ENCODE measurements around the gene CYBA.

CYBA gene

DNA sequence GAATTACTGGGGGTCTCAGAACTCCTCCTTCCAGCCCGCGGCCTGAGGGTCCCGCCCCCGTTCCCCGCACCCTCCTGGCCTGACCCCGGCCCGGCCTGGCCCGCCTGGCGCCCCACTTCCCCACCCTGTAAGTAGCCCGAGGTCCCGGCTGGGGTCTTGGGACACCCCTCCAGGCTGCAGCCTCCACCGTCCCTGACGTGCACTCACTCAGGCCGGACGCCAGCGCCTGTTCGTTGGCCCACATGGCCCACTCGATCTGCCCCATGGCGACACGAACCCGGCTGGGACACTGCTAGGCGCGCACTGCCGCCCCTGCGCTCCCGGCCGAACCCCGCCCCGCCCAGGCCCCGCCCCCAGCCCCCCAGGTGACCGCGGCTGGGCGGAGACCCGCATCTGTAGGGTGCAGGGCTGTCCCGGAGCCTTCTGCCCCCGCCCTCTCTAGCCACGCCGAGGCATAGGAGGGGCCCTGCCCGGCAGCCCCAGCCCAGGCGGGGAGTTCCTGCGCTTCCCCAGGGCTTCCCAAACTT, at the start of gene CYBA:
Gene CYBA, minus strand, starts transcription at position 305 of the 527 bp plus-strand sequence. Its CDS starts 40 bp downstream, at position 265.
- DNase-seq: peak; percentile 92

DNA sequence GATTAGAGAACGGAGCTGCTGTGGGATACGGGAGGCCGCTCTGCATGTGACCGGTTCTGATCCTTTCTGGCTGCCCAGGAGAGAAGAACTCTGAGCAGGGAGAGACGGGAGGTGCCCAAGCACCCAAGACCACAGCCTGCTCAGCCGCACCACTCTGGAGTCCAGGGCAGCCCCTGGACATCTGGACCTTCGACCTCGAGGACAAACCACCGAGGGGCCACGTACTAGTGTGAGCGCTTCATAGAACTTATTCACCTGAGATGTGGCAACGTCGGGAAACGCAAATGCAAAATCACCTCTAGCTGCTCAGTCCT, 49.4 kb upstream of the CYBA start:
- no peak for DNase-seq

DNA sequence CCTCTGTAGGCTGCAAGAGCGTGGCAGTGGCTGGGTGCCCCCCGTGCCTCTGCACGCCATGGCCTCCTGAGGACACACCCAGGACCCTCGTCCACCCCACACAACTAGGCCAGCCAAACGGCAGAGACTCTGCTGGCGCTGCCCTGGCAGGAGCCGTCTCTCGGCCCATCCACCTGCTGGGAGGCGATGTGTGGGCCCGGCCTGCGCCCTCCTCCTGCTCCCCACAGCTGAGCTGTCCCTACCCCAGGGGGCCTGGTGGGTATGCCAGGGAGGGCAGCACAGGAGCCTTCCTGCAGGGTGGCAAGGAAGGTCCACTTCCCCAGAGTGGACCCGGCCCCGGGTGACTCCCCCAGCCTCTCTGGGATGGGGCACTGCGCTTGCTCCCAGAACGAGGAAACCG, 48.3 kb upstream of the CYBA start:
- DNase-seq: no peak

DNA sequence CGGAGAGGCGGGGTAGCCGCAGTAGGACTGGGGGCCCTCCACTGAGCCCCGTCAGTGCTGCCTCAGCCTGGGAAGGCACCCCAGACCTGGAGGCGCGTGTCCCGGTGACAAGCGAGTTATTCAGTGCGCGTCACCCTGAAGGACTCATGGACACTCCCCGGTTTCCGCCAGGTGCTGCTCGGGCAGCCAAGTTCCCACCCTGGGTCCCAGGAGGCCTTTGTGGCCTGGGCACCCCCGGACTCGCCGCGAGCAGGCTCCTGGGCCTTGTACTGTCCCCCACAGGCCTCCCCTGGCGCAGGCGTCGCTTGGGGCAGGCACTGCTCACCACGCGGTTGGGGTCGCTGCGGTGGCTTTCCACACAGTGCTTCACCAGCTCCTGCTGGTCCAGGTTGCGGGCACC, 47.8 kb upstream of the CYBA start:
- no peak for DNase-seq

DNA sequence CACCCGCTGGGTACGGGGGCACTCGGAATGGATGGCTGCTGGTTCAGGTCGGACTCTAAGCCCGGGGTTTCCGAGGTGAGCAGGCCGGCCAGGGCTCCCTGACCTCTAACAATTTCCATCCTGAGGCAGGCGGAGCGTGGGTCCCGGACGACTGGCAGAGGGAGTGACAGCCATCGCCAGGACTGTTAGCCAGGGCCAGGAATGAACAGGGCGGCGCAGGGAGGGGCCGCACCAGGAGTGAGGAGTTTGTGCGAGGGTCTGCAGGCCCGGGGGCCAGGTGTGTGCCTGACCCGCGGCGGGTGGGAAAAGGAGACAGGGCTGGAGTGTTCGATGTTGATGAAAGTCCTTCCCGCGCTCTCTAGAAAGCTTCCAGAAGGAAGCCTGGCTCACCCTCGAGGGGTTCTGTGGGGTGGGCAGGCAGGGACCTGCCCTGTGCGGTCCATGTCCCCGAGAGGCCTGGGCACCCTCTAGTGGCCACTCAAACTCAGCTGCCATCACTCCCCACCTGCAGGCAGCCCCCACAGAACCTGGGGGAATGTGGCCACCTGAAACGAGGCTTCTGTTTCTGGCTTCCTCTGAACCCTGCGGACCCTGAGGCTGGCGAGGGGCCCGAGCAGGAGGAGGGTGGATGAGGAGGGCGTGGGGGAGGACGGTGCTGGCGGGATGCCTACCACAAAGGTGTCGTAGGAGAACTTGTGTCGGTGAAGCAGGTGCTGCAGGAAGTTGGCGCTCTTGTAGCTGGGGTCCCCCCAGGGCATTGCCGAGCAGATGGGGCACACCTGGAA, 47.2 kb upstream of the CYBA start:
- no peak for DNase-seq

DNA sequence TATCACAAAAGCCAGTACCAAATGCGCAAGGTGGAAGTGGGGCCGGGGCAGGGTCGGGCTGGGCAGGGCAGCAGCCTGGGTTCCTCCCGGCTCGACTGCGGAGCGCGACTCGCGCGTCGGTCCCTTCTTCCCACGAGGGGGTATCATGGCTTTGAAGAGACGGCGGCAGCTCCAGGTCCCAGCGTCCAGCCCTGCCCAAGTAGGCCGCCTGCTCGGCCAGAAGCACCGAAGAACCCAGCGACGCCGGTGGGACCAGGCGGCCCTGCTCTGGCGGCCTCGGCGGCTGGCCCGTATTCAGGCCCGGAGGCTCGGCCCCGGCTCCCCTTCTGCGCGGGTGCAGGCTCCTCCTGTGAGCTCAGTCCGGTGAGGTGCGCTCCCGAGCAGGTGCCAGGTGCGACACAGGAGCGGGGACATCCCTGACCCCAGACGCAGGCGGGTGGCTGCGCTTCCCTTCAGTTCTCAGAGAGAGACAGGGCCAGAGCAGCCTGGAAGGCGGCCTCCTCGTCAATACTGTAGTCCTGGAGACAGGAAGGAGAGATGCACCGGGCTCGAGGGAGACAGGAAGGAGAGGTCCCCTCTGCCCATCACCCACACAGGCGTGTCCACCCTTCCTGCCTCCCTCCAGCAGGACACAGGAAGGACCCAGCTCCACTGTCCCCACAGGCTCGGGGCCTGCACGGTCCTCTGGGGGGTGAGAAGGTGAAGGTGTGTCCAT, 46.4 kb upstream of the CYBA start:
- DNase-seq: no peak

DNA sequence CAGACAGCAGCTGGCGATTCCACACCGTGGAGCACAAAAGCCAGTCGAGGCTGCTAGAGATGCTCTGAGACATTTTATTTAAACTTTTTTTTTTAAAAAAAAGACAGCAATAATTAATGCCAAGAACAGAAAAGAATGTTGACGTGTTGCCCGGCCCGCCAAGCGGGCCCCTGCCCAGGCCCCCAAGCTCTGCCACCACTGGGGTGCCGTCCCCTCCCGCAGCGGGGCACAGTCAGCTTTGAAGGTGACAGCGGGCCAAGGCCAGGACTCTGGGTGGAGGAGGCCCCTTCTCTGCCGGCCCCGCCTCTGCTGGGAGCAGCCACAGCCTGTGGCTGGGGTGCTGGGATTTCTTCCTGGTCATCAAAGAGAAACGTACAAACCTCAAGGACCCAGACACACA, 45.6 kb upstream of the CYBA start:
- DNase-seq: no peak

DNA sequence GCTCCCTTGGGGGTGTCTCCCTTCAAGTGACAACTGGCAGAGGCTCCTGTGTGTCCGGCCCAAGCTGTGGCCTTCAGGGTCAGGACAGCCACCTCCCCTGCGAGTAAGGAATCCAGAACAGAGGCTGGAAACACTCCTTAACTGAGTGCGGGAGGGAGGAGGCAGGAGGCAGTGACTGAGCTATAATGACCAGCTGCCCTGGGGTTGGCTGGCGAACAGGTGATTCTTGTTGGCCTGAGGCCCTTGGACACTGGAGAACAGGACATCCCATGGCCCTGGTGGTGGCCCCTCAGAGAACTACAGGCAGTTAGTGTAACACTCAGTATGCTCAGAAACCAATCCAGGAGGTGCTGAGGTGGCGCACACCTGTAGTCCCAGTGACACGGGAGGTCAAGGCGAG, 44.9 kb upstream of the CYBA start:
- no peak for DNase-seq

DNA sequence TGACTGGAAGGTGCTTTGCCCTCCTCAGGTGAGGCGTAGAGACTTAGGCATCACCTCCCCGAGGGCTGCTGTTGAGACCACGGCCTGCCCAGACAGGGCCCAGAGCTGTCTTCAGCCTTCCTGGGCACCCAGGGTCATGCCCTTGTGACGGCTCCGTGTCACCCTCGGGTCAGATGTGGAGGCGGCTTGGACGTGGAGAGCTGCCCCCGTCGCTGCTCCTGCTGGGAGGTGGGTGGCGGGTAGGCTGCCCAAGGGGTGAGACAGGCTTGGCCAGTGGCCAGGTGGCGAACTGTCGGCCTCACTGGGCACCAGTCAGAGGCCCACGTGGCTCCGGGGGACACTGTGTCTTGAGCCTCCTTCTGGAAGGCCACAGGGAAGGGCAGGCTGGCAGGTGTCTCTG, 44.4 kb upstream of the CYBA start:
- DNase-seq: no peak

DNA sequence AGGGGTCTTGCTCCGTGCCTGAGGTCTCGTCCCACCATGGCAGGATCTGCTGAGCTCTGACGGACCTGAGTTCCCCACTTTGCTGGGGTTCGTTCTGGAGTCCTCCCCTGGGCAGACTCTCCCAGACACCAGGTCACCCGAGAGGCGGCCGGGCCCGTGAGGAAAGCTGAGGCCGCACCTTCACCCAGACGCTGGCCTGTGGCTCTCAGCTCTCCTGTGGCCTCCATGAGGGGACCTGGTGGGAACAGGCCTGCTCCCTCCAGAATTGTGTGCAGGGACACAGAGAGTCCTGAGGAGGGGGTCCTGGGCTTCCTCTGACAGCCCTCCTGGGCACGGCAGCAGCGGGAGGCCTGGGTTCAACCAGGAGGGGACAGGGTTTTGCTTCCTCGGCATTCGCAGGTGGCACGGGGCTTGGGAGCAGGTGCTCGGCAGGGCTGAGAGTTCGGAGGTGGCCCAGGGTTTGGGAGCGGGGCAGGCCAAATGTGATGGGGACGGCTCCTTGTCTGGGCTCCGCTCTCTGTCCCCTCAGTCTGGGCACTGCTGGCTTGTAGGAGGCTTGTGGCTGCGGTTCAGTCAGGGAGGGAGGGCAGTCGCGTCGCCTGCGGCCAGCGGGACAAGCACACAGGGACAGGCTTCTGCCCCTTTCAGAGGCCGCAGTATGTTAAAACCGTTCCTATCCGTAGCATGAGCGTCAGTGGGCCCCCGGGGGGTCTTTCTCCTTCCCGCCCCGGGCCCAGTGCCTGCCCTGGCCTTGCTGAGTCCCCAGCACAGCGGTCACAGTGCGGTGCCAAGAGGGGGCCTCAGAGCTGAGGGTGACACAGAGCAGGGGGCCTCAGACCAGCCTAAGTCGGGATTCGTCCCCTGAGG, 43.6 kb upstream of the CYBA start:
- no peak for DNase-seq

DNA sequence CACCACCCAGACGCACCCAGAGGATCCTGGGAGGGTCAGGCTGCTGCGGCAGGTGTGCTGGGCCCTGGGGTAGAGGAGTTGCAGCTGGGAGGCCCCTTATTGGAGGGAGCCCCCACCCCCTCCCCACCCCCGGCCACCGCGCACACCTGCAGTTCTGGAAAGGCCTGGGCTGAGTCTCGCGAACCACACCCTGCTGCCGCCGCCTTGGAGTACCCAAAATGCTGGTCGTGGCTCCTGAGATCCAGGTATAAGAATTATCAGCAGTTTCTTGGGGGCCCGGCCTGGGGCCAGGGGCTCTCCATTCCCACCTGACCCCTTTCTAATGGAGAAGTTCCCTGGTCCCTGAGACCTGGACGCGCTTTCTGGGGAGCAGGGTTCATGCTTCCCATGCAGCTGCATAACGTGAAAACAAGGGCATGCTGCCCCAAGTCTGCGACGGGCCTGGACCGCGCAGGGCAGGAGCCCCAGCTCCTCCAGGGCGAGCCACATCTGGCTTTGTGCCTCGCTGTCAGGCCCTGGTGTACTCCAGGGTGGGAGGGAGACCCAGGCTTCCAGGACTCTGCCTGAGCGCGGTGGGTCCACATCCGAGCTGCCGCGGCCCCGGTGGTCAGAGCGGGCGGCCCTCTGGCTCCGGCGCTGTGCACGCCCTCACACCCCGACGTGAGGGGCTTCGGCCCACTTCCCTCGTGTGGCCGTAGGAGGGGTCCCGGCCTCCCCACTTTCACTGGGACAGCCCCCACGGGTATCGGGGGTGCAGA, 42.7 kb upstream of the CYBA start:
- DNase-seq: no peak

DNA sequence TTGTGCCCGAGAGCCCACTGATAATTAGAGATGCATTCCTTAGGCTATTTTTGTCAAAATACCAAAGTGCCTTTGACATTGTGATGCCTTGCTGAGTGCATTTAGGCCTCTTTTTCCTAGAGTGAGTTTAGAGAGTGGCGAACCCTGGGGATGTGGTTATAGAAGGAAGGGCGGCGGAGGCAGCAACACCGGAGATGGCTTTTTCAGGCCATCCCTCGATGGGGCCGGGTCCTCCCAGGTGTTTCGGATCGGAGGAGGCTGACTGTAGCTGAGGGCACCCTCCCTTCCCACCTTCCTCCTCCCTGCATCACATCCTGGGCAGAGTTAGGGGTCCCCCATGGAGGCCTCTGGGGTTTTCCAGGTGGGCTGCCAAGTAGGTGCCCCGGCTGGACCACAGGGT, 42.0 kb upstream of the CYBA start:
- no peak for DNase-seq

DNA sequence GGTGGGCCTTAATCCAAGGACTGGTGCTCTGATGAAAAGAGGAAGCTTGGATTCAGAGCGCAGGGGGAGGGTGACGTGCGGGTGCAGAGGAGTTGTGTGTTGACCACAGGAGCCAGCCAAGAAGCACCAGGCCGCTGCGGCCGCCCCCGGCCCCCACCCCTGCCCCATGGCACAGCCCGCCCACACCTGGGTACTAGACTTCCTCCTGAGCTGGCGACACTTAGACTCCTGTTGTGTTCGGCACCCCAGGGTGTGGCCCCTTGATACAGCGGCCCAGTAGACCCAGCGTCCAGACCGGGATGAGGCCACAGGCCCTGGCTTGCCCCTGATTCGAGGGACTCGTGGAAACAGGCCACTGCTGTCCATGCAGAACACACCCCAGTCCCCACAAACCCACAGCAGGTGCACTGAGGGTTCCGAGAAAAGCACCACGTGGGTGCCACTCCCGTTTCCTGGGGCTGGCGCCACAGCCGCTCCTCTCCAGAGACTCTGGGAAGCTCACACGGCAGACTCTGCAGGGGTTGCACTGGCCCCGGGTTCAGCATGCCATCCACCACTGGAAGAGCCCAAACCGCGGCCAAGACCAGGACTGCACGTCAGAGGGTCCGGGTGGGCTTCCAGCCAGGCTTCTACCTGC, 41.2 kb upstream of the CYBA start:
- peak; percentile 76 for DNase-seq

DNA sequence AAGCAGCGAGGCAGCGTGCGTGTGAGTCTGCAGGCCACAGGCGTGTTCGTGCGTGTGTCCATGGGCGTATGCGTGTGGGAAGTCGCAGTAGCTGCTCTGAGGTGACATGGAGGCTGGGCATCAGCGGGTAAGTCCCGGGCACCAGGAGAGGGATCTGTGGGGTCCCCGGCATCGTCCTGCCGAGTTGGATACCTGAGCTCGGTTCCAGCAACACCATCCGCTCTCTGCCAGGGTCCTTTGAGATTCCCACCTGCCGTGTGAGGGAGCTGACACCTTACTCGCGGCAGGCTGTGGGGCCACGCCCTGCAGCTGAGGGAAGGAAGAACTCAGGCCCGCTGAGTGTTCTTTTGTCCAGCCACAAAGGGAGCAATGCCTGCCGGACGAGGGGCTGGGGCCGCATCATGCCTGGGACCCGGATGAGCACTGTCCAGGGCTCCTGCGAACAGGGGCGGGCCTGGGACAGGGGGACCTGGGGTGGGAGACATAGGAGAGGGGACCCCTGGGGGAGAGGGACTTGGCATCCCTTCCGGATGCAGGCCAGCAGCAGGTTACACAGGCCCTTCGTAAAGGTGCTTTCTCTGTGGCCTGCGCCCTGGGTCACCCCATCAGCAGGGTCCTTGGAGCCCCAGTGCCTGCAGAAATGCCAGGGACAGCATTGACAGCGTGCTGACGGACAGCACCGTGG, 40.4 kb upstream of the CYBA start:
- DNase-seq: no peak

DNA sequence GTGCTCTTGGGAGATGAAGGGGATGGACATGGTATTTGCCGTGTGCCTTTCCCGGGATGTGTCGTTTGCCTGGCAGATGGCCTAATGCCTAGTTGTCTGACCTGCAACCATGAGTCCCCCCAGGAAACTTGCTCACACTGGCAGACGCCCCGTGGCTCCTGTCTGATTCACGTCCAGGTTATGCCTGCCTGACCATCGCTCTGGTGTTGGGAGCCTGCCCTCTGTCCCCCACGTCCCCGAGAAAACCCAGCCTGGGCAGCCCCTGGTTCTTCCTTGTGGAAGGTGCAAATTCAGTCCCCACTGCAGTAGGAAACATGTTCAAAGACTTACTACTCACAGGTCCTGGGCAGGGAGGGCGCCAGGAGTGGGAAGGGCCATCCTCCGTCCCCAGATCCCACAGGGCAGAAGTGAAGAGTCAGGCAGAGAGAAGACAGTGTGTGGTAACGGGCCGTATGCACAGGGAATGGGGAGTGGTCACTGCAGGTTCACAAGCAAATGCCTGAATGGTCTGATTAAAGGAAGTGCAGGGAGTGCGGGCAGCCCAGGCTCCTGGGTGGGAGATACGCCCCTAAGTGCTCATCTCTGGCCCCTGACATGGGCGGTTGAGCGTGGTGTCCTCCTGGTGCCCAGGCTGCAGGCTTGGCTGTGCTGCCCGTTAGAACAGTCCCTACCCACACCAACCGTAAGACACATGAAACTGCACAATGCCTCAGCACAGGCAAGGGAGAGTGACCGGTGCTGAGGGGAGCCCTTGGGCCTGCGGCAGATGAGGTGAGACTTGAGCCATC, 39.7 kb upstream of the CYBA start:
- DNase-seq: no peak

DNA sequence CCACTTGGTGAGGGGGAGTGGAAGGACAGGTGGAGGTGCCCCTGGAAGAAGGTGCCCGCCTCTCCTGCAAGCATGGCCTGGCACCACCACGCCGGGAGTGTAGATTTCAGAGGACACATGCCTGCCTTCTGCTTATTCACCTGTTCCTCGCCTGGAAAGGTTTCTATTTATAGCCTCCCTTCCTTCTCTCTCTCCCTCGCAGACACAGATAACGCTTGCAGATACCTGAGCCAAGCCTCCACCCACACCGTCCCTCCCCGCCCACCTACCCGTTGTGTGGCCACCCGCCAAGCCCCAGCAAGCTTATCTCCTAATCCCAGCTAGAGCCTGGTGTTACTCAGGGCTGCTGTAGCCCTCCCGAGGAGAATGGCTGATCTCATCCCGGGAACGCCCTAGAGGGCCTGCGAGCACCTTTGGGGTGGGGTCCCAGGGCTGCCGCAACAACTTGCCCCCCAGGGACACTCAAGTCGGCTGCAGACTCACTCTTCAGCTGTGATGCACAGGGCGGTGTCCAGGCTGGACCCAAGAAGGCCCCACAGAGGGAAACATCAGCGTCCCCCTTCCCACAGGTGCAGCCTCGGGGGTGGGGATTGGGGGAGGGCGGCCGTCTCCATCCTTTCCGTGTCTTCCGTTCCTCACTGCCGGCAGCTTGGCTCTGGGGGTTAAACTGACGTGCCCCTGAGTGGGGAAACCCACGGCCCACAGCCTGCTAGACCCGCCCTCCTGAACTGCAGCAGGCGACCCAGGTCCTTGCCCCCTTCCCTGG, 37.3 kb upstream of the CYBA start:
- DNase-seq: no peak

DNA sequence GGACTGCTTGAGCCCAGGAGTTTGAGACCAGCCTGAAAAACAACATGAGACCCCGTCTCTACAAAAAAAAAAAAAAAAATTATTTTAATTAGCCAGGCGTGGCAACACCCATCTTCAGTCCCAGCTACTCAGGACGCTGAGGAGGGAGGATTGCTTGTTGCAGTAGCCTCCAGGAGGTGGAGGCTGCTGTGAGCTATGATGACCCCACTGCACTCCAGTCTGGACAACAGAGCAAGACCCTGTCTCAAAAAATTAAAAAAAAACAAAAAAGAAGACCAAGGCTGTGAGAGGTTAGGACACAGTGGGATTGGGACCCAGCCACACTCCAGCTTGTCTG, 36.8 kb upstream of the CYBA start:
- no peak for DNase-seq

DNA sequence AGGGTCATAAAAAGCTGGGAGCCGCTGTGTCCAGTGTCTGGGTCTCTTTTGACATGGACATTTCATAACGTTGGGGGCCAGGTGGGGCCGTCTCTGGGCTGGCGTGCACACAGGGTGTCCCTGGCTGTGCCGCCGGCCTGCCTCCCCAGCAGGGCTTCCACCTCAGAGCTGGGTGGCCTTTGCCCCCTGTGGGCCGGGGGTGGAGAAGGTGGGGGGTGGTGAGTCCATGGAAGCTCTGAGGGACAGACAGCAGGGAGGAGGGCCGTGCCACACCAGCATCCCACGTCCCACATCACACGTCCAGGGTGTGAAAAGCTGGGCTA, 36.4 kb upstream of the CYBA start:
- DNase-seq: no peak

DNA sequence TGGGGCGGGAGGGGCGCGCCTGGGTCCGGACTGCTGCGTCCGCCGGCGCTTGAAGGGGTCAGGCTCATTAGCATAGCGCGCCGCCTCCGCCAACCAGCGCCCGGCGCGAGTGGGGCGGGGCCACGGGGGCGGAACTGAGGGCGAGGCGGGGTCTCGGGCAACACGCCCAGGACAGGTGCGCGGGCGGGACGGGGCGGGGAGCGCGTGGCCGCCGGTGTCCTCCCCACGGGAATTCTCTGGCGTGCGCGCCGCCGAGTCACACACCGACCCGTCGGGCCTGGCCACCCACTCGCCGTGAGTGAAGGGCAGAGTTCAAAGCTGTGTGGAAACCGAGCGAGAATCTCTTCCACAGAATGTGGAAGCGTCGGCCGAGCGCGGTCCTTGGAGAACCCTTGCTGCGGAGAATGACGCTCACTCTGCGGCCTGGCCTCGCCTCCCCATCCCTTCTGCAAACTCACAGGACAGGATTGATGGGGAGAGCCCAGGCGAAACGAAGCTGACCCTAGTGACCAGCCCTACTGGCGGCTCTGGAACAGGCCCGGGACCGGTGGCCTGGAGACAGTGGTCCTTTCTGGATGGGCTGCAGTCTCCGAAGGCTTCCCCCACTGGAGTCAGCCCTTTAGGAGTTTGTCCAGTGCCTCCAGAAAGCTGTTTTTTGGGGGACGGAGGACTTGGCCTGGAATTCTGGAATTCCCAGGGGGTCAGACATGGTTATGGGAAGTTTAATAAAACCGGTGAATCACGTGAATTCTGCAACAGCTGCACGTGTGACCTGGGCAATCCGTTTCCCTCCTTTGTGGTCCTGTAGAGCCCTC, 35.8 kb upstream of the CYBA start, which contains the start of gene SNAI3:
Gene SNAI3, minus strand, starts transcription at position 69 of the 815 bp plus-strand sequence. CDS start 101 bp downstream, outside the sequence.
- peak; percentile 89 for DNase-seq
